ENCODE results near the gene SLC25A10.

SLC25A10 gene

GRCh38 chr17:81686614-81687013 lies 25.5 kb upstream of the SLC25A10 start:
- no peak for DNase-seq (ENCODE audit: low read depth in 2 of 2)

GRCh38 chr17:81687770-81688541 lies 24.1 kb upstream of the SLC25A10 start:
- no peak for DNase-seq (ENCODE audit: low read depth in 2 of 2)

GRCh38 chr17:81688616-81689015 lies 23.5 kb upstream of the SLC25A10 start:
- DNase-seq (ENCODE audit: low read depth in 2 of 2), result no peak

GRCh38 chr17:81690066-81690465 lies 22.0 kb upstream of the SLC25A10 start:
- no peak for DNase-seq (ENCODE audit: low read depth in 2 of 2)

GRCh38 chr17:81690549-81690948 lies 21.5 kb upstream of the SLC25A10 start:
- DNase-seq (ENCODE audit: low read depth in 2 of 2), result no peak

- no peak for DNase-seq (ENCODE audit: low read depth in 2 of 2)
Observed at GRCh38 chr17:81691196-81691595, 20.9 kb upstream of the SLC25A10 start.

GRCh38 chr17:81691608-81692007 lies 20.5 kb upstream of the SLC25A10 start:
- DNase-seq (ENCODE audit: low read depth in 2 of 2), result no peak

- DNase-seq (ENCODE audit: low read depth in 2 of 2), result no peak
Observed at GRCh38 chr17:81693509-81694210, 18.4 kb upstream of the SLC25A10 start.

GRCh38 chr17:81694810-81695209 lies 17.3 kb upstream of the SLC25A10 start:
- DNase-seq (ENCODE audit: low read depth in 2 of 2), result no peak

- no peak for DNase-seq (ENCODE audit: low read depth in 2 of 2)
Observed at GRCh38 chr17:81695211-81695610, 16.9 kb upstream of the SLC25A10 start.

- DNase-seq (ENCODE audit: low read depth in 2 of 2), result no peak
Observed at GRCh38 chr17:81695801-81696200, 16.3 kb upstream of the SLC25A10 start.

GRCh38 chr17:81696218-81696941 lies 15.7 kb upstream of the SLC25A10 start:
- DNase-seq (ENCODE audit: low read depth in 2 of 2), result no peak

- no peak for DNase-seq (ENCODE audit: low read depth in 2 of 2)
Observed at GRCh38 chr17:81697261-81698044, 14.6 kb upstream of the SLC25A10 start.

GRCh38 chr17:81700353-81701287 lies 11.5 kb upstream of the SLC25A10 start:
- DNase-seq (ENCODE audit: low read depth in 2 of 2), result no peak

- DNase-seq (ENCODE audit: low read depth in 2 of 2), result no peak
Observed at GRCh38 chr17:81701288-81702071, 10.6 kb upstream of the SLC25A10 start.

- peak; percentile 74 to 75 for DNase-seq (ENCODE audit: low read depth in 2 of 2)
Observed at GRCh38 chr17:81702934-81703746, 8.9 kb upstream of the SLC25A10 start, which contains the start of gene MRPL12. TSS of gene MRPL12 (plus strand) at chr17:81703367. CDS start at chr17:81703502, 135 bp downstream.

GRCh38 chr17:81703747-81704654 lies 8.1 kb upstream of the SLC25A10 start:
- DNase-seq (ENCODE audit: low read depth in 2 of 2), result no peak
